Measurements from ENCODE around the gene DNER.
"Not testable (repeated sequence)": the region's sequence is repeated elsewhere in the genome, so short reads cannot be mapped to it uniquely, and the experiment has no call there.

Gene DNER

DNA sequence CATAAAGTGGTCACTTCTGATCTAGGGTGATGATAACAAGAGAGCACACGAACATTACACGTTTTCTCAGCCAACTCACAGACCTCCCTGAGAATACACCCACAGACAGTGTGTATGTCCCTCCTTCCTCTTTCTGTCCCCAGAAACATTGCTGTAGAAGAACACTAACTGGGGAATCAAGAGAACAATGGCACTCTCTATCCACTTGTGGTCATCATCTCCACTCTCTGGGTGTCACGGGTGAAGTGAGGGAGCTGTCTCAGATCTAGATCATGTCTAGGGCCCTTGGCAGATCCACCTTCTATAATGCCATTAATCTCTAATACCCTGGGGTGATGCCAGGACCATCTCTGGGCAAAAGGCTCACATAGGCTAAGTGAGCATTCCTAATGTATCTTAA is 97.9 kb downstream of the DNER start:
- no peak for DNase-seq (ENCODE audit: low spot score)

DNA sequence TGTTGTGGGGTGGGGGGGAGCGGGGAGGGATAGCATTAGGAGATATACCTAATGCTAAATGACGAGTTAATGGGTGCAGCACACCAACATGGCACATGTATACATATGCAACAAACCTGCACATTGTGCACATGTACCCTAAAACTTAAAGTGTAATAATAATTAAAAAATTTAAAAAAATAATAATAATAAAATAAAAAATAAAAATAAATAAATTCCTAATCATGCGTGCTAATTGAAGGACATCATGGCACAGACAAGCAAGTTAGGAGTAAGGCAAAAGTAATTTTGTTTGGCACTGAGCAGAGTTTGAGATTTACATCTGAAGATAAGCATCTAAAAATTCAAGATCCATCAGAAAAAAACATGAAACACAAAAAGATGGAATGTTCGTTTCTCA is 100.3 kb downstream of the DNER start:
- DNase-seq (ENCODE audit: low spot score), result not testable (repeated sequence)

DNA sequence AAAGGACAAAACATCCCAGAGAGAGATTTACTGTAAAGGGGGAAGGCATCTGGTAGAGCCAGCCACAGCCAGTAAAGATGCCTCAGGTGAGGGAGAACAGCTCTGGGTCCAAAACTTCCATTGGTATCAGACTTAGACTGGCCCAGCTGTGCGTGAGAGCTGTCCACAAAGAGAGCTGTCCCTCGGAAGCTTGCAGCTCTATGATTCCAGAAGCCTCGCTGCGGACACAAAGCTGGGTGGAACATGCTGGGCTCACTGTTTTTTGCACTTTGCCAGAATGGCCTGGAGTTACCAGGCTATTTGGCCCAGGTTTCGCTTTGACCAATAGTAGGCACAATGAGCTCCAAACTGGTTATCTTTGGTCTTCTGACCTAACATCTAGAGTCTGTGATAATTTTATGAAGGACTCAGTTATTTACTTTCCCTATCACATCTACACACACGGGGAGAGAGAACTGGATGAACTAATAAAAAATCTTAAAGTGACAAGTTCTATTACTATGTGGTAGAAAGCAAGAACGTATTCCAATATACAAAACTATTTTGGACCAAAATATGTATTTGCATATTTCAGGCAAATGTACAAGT is 101.9 kb downstream of the DNER start:
- DNase-seq (ENCODE audit: low spot score), result no peak

DNA sequence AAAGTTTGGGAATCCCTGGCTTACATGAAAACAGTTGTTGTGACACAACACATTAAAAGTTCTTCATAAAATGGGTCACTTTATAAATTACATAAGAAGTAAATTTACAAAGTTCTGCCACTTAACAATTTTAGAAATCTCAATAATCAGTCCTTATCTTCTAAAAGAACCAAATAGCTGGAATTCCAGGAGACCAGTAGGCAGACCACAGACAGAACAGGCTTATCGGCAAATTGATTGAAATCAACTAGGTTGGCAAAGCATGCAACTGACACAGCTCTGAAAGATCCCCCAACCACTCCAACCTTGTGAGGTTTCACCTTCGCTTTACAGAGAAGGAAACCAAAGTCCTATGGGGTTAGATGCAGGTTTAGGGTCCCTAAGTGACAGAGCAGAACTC is 103.0 kb downstream of the DNER start:
- DNase-seq (ENCODE audit: low spot score), result no peak

DNA sequence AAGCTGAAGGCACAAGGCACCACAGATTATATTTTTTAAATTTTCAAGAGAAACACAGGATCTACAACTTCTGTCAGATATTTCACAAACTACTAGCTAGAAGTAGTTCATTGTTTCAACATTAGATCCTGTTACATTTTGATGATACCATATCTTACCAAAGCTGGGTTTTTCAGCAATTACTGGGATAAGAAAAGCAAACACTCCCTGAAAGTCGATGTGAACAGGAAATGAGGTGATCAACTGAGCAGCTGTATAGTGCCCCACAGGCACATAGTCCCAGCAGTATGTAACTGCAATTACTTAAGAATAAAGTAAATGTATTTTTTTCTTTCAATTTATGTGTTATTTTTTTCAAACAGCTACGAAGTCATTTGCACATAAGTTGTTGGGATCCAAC is 103.5 kb downstream of the DNER start:
- no peak for DNase-seq (ENCODE audit: low spot score)

DNA sequence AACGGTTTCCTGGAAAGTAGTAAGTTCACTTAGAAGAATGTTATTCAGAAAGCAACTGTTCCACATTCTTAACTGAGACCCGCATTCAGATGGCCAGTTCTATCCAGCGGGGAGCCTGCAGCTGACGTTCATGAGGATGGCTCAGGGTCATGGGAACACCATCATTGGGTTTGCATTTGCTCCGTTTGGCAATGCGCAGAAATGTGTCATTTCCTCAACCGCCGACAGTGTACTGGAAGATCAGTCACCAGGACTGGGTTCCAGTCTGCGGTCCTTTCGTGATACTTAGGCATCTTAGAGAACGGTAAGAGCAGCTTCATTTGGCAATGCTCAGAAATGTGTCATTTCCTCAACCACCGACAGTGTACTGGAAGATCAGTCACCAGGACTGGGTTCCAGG is 104.0 kb downstream of the DNER start:
- DNase-seq (ENCODE audit: low spot score), result no peak

DNA sequence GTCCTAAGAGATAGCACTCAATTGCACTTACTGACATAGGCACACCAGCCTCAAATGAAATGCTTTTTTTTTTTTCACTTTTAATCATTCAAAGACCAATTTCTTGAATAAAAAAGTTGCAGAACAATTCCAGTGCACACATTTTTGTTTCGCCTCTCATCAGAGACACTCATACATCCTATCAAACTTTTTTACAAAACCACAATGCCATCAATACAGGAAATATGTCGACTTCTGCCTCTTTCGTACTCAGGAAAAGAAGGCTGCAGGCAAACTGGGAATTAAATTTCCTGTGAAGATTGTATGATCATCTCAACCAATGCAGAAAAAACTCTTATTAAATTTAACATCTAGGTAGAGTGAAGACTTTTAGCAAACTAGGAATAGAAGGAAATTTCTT is 112.4 kb downstream of the DNER start:
- DNase-seq (ENCODE audit: low spot score), result no peak

DNA sequence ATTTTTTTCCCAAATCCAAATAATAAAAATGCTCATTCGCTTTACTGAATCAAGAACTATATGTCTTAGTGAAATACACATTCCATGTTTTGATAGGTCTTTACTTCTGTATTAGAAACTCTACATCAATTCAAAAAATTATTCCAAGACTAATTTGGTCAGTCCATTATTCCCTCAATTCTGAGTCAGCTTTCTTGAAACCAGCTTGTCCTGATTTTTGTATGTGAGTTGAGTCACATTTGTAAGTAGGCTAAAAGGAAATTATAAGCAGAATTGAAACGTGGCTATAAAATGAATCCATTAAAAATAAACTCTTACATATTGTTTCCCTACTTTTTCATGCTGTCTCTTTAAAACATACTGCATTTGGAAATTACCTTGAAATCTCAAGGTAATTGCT is 113.0 kb downstream of the DNER start:
- DNase-seq (ENCODE audit: low spot score), result no peak

DNA sequence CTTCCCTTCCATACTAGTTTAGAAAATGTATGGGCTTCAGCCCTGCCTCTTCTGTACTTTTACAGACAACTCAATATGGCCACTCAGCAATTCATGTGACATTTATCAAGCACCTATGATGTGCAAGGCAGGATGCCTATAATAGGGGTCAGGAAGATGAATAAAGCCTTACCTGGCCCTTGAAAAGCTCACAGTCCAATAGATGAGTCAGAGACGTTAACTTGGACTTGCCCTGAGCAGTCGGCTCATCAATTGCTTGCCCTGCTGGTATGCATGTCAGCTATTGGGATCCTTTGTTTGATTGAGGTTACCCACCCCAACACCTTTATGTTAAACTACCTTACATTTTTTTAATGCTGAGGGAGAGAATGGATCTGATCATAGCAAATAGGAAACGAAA is 116.1 kb downstream of the DNER start:
- DNase-seq (ENCODE audit: low spot score), result no peak

DNA sequence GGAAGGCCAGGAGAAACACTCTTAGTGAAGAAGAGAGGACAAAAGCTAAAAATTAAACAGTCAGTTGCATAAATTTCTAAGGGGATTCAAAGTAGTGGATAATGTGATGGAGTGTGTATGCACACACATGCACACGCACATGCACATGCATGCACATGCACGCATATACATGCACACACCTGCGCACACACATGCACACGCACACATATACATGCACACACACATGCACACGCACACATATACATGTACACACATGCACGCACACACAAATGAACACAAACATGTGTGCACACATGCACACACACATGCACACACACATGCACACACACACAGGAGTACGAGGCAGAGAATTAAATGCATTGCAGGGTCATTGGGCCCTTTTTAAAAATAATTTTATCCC is 117.6 kb downstream of the DNER start:
- no peak for DNase-seq (ENCODE audit: low spot score)

DNA sequence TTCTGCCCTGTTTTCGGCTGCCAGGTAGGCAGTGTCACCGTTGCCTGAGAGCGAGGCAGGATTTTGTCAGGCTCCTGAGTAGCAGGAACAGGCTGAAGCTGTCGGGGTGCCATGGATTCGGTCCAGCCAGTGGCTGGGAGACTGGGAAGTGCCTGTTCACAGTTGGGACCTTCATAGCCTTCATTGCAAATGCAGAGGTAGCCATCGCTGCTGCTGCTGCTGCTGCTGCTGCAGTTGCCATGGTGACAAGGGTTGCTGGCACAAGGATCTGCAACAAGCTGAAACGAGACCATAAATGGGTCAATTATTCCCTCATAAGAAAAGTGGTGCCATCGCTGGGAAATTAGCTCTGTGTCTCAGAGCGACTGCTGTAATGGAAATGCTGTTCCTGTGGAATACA is 122.7 kb downstream of the DNER start:
- DNase-seq (ENCODE audit: low spot score), result no peak

DNA sequence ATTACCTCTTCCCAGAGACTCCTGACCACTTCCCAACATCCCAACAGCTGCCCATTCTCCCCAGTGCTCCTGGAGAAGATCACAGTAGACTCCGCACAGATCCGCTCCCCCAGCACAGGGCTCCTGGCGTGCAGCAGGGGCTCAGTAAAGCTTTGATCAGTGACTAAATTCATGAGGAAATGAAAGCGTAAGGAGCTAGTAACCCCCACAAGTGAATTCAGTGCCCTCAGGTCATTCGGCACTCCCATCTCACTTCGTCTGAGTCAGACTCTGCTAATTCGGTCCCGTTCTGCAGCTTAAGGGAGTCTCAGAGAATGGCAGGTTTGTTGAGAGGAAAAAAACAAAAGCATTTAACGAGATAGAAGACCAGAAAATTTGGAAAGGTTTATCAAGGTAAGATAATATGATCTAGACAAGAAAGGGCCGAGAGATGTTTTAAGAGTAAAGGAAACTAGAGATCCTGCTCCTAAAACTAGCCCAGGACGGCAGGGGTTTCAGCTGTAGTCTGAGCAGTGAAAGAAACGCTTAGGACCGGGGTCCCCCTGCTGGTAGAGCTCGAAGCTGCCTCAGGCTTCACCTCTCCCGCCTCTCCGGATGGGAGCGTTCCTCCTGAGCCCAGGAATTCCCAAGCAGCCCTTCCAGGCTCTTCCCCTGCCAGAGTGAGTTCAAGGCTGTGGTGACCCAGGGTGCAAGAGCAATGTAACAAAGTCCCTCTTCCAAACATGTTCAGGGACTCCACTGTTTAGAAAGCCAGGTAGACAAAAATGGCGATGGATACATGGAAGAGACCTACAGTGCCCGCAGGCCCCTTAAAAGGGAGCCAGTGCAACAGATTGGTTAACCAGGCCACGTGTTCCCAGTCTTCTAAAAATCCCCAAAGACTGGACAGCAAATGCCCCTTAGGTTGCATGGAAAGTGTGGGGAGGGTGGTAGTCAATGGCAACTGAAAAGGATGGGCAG is 127.3 kb downstream of the DNER start:
- DNase-seq (ENCODE audit: low spot score), result peak; percentile 72

DNA sequence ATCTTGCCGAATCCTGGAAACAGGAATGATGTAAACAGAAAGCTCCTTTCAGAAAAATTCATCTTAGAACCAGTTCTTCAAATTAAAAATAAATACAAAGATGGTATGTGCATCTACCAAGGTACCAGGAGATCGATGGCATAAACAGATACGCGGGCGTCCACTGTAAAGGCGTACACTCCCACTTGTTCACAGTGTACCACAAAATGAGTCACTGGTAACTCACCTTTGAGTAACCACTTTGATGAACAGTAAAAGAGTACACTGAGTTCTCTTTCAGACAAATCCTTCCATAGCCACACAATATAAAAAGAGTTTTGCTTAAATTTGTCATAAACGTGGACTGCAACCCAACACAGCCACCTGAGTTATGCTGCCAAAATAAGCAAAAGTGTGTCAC is 128.3 kb downstream of the DNER start:
- no peak for DNase-seq (ENCODE audit: low spot score)

DNA sequence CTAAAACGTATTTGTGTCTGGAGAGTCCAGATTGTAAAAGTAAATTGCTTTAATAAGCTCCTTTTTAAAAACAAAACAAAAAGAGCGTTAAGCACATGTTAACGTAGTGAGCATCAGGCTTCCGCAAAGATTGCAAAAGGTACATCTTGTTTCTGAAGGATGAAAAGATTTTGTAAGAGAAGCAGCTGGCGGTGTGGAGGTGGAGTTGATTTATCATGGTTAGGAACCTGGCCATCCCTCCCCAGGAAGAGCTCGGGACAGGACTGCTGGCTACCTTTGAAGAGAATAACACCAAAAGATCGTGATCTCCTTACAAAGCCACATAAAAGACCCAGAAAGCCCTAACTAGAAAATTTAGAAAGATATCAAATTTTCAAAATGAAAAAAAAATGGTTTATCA is 132.2 kb downstream of the DNER start:
- DNase-seq (ENCODE audit: low spot score), result no peak

DNA sequence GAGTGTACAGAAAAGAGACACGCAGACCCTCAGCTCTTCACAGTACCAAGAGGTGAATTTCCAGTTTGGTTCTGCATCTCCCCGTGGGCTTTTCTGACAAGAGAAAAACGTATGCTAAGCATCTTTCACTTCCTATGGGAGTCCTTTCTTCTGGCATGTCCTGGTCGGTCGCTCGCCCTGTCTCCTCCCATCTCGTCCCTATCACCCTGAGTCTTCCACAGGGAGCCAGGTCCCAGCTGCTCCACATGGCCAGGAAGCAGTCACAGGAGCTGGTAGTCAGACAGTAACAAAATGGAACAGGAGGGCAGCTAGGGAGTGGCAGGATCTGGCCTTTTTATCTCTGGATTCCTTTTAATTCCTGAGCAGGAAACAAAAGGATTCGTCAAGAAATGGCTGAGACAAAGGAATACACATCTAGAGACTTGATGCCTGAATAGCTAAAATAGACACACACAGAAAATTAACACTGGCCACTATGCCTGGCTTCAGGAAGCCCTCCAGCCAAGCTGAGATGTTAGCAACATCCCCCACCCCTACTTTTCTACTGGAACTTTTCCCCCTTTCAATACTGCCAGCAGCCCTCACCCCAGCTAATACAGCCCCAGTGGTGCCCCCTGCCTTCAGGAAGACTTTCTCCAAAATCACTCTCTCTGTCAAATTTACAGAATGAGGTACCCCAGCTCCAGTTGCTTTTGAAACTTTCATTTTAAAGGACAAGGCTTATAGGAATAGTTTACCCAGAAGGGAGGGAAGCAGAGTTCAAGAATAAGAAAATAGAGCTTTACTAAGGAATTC is 136.1 kb downstream of the DNER start:
- no peak for DNase-seq (ENCODE audit: low spot score)

DNA sequence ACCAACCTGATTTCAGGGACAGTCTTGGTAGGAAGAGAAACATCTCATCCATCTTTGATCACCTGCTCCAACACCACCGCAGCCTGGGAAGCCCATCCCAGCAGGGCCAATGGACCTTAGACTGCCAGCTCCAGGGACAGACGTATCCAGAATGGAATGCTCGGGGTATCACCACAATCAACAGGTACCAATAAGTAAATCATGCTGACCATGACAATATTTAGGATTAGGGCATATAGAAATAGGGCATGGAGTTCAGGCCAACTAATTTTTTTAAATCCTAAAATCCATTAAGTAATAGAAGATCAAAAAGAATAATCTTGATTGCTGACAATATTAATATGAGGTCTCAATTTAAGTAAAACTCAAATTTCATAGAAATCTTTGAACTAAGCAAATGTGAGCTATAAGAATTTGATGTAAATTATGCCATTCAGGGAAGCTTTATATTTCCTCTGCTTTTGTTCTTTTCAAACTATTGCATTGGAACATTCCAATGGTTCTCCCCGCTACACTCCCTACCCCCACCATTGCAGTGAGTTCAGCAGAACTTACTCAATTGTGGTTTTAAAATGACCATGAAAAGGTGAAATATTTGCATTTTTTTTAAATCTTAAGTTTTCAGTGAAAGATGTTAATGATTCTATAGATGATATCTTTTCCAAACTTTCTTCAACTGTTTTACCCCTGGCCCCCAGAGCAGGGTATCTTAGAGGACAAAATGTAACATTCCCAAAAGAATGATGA is 138.6 kb downstream of the DNER start:
- DNase-seq (ENCODE audit: low spot score), result no peak

DNA sequence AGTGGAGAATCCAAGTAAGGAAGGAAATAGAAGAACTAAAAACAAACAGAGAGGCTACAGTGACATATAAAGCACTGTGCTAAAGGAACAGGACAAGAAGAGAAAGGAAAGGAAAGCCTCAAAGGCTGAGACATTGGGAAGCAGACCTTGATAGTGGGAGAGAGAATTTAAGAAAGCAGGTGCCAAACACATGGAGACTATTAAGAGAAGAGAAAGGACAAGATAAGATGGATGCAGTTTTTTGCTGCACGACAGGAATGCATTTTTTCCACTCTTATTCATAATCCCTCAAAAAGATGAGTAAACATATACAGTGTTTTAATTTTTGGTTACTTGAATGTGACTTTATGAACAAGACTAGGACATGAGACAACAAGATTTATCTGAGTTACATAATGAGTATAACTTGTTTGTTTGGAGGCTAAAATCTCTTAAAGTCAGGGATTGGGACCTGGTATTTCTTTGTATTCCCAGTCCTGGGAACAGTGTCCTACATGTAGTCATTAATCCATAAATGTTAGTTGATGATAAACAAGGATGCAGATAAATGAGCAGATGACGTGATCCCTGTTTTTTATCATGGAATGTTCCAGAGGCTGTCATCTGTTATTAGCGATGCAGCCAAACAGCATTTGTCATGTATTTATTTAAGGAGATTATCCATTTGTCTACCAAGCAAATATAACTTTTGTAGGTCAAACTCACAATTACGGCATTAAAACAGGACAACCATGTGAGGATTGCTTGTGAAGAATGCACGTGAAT is 141.7 kb downstream of the DNER start:
- no peak for DNase-seq (ENCODE audit: low spot score)

DNA sequence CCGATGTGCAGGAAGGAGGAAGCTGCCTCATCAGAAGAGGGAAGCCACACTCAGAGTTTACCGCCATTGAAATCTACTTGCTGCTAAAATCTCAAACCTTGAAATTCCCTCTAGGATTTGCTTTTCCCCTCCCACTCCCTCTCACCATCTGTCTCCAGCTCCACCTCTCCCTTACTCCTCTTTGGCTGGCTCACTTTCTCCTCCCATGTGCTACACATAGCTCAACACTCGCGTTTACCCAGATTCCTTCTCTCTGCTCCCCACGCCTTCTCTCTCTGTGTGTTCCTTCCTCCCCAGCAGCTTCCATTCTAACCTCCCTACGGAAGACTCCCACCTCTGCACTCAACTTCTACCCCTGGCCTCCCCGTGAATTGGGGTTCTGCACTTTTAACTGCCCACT is 143.1 kb downstream of the DNER start:
- DNase-seq (ENCODE audit: low spot score), result no peak

DNA sequence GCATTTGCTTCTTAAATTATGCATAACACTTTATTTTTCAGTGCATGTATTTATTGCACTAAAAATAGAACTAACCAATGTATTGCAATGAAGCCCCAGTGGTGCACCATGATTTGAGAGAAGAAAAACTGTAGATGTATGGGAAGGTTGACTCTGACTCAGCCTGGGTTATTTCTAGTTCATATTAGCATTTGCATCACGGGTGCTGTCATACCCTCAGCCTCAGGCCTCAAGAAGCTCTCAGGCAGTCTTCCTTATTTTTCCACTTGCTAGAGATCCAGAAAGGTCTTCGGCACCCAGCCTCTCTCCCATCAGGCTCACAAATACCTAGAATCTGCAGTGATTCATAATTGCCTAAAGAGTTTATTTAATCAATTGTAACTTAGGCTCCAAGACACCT is 148.0 kb downstream of the DNER start:
- no peak for DNase-seq (ENCODE audit: low spot score)

DNA sequence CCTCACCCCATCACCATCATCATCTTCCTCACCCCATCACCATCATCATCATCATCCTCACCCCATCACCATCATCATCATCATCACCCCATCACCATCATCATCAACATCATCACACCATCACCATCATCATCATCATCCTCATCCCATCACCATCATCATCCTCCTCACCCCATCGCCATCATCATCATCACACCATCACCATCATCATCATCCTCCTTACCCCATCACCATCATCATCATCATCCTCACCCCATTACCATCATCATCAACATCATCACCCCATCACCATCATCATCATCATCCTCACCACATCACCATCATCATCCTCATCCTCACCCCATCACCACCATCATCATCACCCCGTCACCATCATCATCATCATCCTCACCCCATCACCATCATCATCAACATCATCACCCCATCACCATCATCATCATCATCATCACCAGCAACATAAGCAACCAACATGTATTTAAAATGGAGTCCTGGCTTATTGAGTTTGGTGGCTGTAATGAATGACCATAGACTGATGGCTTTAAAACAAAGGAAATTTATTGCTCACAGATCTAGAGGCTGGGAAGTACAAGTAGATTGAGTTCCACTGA is 150.0 kb downstream of the DNER start:
- DNase-seq (ENCODE audit: low spot score), result no peak

DNA sequence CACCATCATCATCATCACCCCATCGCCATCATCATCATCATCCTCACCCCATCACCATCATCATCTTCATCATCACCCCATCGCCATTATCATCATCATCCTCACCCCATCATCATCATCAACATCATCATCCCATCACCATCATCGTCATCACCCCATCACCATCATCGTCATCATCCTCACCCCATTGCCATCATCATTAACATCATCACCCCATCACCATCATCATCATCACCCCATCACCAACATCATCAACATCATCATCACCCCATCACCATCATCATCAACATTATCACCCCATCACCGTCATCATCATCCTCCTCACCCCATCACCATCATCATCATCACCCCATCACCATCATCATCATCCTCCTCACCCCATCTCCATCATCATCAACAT is 151.0 kb downstream of the DNER start:
- no peak for DNase-seq (ENCODE audit: low spot score)
